IPS DF 19.7 (cell line): ENCODE results near the gene NNAT.

Experiments used
- DNase-seq: peaks from one replicate; pipeline ENCODE4 v3.0.0-alpha.2; 2013; ENCODE audit warnings: low read depth, low spot score

Gene NNAT

GRCh38 chr20:37523911-37524700 is 3.1 kb downstream of the NNAT start:
- no peak for DNase-seq

GRCh38 chr20:37524859-37525708 is 4.0 kb downstream of the NNAT start:
- DNase-seq = no peak

GRCh38 chr20:37525810-37526209 is 4.8 kb downstream of the NNAT start:
- DNase-seq = no peak

DNA sequence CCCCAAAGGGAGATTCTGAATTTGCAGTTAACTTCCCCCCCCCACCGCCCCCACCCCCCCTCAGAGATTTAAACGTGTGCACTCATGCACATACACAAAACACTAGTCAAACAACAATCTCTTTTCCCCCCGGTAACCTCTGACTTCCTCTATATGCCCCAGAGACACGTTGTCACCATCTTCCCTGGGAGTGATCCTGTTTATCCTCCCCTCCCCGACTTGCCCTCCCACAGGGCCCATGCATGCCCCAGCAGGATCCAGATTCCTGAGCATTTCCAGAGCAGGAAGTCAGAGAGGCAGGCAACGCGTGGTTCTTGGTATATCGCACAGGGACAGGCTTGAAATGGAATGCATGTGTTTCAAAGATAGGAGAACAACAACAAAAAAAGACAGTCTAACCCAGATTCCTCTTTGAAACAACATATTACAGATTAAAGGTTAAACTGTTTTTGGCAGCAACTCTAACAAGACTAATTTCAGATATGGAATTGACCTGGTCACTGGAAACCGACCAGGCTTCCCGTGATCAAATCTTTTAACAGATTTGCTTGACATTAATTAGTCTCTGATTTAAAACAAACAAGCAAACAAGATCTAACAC is 5.3 kb downstream of the NNAT start:
- DNase-seq = no peak

- DNase-seq = no peak
These were observed 6.0 kb downstream of the NNAT start for GRCh38 chr20:37526839-37527637.

GRCh38 chr20:37527638-37528445 is 6.8 kb downstream of the NNAT start, which contains the start of gene BLCAP:
Gene BLCAP, minus strand, starts transcription at chr20:37527876. Its CDS starts 8,702 bp downstream, at chr20:37519174.
- DNase-seq = no peak

- DNase-seq = no peak
These were observed 7.6 kb downstream of the NNAT start for GRCh38 chr20:37528446-37529213.

DNA sequence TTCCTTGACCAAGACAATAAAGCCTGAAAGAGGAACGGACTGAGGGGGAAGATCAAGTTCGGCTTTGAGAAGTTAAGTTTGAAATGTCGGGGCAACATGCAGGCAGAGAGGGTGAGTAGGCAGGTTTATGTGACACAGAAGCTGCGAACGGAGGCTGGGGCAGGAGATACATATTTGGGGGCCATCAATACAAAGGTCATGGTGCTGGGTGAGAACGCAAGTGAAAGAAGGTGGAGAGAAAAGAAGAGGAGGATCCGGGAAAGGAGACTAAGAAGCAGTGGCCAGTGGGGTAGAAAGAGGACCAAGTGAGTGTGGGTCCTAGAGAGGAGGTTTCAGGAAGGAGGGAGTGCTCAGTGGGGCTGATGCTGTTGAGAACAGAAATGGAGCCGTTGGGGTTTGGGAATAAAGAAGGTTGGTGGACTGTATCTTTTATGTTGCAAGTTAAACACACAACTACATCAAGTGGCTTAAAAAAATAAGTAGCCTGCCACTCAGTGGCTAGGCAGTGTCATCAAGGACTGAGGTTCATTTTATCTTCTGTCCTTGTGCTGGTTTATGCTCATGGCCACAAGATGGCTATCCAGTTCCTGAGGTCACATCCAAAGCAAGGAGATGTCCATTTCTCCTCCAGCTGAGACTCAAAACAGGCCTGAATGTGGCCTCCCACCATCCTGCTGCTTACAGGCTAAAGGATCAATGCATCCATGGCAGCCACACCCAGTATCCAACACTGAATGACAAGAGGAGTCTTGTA is 8.3 kb downstream of the NNAT start:
- no peak for DNase-seq

GRCh38 chr20:37529968-37530600 is 9.0 kb downstream of the NNAT start:
- no peak for DNase-seq

DNA sequence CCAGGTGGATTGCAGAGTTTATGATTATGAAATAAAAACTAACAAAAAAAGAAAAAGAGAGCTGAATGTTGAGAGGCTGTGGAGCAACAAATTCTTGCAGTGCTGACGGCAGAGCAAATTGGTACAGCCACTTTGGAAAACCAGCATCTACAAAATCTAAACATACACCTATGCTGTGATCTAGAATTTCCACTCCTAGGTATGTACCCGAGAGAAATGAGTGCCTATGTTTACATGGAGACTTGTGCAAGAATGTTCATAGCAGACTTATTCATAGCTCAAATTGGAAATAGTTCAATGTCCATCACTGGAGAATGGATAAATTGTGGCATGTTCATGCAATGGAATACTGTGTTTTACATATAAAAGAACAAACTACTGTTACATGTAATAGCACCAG is 9.6 kb downstream of the NNAT start:
- no peak for DNase-seq

DNA sequence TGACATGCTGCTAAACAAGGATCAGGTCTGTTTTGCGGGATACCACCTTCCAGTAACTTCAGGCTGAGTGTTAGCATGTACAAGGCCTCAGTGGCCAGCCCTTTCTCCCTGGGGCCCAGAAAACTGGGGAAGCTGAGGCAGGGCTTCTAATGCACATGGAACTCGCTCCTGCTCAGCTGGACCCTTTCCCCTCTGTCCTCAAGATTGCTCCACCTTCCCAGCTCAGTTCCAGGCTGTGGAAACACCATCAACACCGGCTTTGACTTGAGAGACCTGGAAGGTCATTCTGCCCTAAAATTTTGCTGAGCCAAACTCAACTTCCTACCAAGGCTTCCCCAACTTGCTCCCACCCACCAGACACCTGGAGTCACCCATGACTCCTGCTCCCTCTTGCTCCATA is 10.8 kb downstream of the NNAT start:
- no peak for DNase-seq

GRCh38 chr20:37533154-37533715 is 12.2 kb downstream of the NNAT start:
- no peak for DNase-seq

GRCh38 chr20:37534401-37535157 is 13.5 kb downstream of the NNAT start:
- DNase-seq = no peak

DNA sequence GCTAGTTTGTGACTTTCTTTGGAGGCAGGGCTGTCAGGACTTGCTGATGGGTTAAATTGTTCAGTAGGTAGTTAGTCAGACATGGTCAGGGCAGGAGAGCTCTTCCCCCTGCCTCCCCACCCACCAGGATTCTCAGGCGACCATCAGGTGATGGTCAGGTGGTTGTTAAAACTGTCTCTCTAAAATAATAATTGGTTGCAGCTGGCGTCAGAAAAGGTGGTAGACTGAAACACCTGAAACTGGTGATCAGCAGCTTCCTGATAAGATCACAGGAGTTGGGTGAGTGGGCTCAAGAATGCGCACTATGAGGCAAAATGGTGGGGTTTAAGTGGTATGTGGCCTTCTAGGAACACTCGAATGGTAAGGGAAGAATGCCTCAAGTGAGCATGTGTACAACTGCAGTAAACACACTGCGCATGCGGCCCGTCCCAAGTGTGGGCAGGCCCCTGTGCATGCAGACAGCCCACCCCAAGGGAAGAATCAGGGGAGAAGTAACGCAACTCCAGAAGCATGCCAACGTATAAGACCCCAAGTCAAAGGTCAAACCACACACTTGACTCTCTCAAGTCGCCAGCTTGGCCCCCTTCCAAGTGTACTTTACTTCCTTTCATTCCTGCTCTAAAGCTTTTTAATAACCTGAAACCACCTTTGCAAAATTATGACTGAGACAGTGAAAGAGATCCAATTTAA is 14.5 kb downstream of the NNAT start:
- DNase-seq = no peak

- no peak for DNase-seq
These were observed 16.5 kb downstream of the NNAT start for GRCh38 chr20:37537505-37537904.

GRCh38 chr20:37538003-37538402 is 17.0 kb downstream of the NNAT start:
- DNase-seq = no peak

DNA sequence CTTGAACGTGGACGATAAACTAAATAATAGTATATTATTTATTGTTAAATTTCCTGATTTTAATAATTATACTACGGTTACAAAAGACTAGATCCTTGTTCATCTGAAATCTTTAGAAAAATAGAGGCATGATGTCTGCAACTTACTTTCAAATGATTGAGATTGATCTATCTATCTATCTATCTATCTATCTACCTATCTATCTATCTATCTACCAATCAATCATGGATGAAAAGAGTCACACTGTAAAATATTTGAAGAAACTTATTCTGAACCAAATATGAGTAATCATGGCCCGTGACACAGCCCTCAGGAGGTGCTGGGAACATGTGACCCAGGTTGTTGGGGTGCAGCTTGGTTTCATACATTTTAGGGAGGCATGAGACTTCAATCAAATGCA is 18.4 kb downstream of the NNAT start:
- no peak for DNase-seq
